Stomach (tissue), 9 donors: Measurements from ENCODE around the gene CACNA2D4. TPM values are rescaled to one million over a fixed set of nuclear protein-coding genes. Genes with fewer than 3 reads are reported as not detected.
A peak's percentile ranks its signal among the peaks of the same experiment; 100 is the strongest.

ENCODE experiments used
- DNase-seq, 2 donors: peaks; one replicate each; pipeline versions ENCODE4 v3.0.0 to v3.0.0-alpha.2; 2013 to 2019
- H3K27ac ChIP-seq, 5 donors: fragments of 200-600 bp in 4 of 5; sonication (generic) in 4 of 5; one replicate each; pipeline ENCODE4 v1.5.1; 2013 to 2019; ENCODE audit warnings: mild to moderate bottlenecking in 1 of 5, moderate library complexity in 1 of 5
- H3K27me3 ChIP-seq, 3 donors: fragments of 200-600 bp; sonication (generic); one replicate each; pipeline ENCODE4 v1.5.1; 2017 to 2019; ENCODE audit warnings: mixed run types in 1 of 3
- H3K36me3 ChIP-seq, 4 donors: fragments of 200-600 bp; sonication (generic); 1 replicate in 3 of 4; 2 replicates in 1 of 4; pipeline ENCODE4 v1.5.1; 2016 to 2019
- H3K4me1 ChIP-seq, 4 donors: fragments of 200-600 bp; sonication (generic); one replicate each; pipeline ENCODE4 v1.5.1; 2016 to 2019
- H3K4me3 ChIP-seq, 4 donors: fragments of 200-600 bp; sonication (generic) in 3 of 4; one replicate each; pipeline ENCODE4 v1.5.1; 2016 to 2019; ENCODE audit warnings: mild to moderate bottlenecking in 1 of 4
- H3K9me3 ChIP-seq, 4 donors: fragments of 200-600 bp; sonication (generic); one replicate each; pipeline ENCODE4 v1.5.1; 2016 to 2019
- EP300 ChIP-seq: sonication (generic); formaldehyde crosslinking; IDR thresholded peaks from one replicate; pipeline ENCODE4 v1.6.1; 2017; ENCODE audit warnings: antibody characterized with exemption
- POLR2A ChIP-seq, 4 donors: fragments of 450-650 bp; IDR thresholded peaks; one replicate each; pipeline ENCODE4 v1.6.1; 2016; ENCODE audit warnings: antibody characterized with exemption in 4 of 4, control low read depth in 2 of 4, mild to moderate bottlenecking in 1 of 4, moderate library complexity in 1 of 4
- POLR2AphosphoS5 ChIP-seq, 3 donors: sonication (generic); formaldehyde crosslinking; IDR thresholded peaks; one replicate each; pipeline ENCODE4 v1.6.1; 2016; ENCODE audit warnings: antibody characterized with exemption in 3 of 3
- whole genome bisulfite sequencing, 5 donors: extraction: QIAGEN DNeasy Blood & Tissue Kit in 3 of 5; methylation state at CpG; one replicate each; pipeline versions ENCODE4 v1.1.5 to v1.1.7; 2013 to 2018; 5-methylcytosine and 5-hydroxymethylcytosine counted together
- intact Hi-C: fragments of 100-400 bp; cut with DNase I; formaldehyde crosslinking; loops from one replicate; pipeline ENCODE4 v1.15.1; 2023; ENCODE audit warnings: low total_unique reads
- polyA plus RNA-seq, 3 donors: library from polyadenylated mRNA; stranded (reverse); fragments of 200-250 nt; gene quantifications; one replicate each; pipeline ENCODE4 v1.2.3, GENCODE V29; 2013
- total RNA-seq, 5 donors: library from RNA; depleted of rRNA; stranded (reverse); fragments of >200 nt; gene quantifications; one replicate each; pipeline versions ENCODE4 v1.1.0 to v1.2.3, GENCODE V29; 2014 to 2016
- TF ChIP-seq, protein P1 (sequence below), 7 experiments: fragments of 450-650 bp in 4 of 7; fragments of 200-600 bp in 3 of 7; sonication (generic) in 3 of 7; IDR thresholded peaks; one replicate each; pipeline ENCODE4 v1.5.1; 2016 to 2019; ENCODE audit warnings: antibody characterized with exemption in 7 of 7, control low read depth in 2 of 7, mild to moderate bottlenecking in 1 of 7
- donor health status: healthy with polysubstance abuse.
- donor health status: Bipolar disorder and iron deficiency.
- donor health status: healthy.

The CACNA2D4 gene
- total and polyA plus RNA-seq, 8 donors, result 0.58 to 3.5 (median 1.8) TPM; not detected in 1

DNA sequence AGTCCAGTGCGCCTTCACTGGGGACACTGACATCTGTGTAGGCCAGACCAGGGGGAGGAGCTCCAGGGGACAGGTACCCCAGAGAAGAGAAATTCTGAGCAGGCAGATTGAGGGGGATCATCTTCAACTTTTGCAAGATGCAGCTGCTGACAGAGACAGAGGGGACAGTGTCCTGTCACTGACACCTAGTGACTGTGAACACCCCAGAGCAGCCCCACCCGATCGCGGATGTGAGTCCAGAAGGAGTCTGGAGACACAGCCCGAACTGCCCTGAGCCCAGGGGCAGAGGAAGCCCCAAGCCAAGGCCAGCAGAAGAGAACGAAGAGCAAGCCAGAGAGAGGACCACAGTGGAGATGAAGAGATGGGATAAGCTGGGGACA lies 119.8 kb downstream of the CACNA2D4 start:
- Histone ChIP-seq H3K4me1 (peaks cover 16 to 31% (median 28%) of the 10 kb centered on the region in 4 donors), H3K9me3 (no peaks in the 10 kb centered on the region), H3K4me3 (no peak overlapping the region), H3K27me3 (no peaks in the 10 kb centered on the region), H3K27ac (no peak overlapping the region), H3K36me3 (no peaks in the 10 kb centered on the region)
- no peak for DNase-seq
- no peak for TF ChIP-seq POLR2AphosphoS5 (IDR thresholded peaks at IDR 0.05)
- TF ChIP-seq EP300, result no peak
- TF ChIP-seq, protein P1, sequence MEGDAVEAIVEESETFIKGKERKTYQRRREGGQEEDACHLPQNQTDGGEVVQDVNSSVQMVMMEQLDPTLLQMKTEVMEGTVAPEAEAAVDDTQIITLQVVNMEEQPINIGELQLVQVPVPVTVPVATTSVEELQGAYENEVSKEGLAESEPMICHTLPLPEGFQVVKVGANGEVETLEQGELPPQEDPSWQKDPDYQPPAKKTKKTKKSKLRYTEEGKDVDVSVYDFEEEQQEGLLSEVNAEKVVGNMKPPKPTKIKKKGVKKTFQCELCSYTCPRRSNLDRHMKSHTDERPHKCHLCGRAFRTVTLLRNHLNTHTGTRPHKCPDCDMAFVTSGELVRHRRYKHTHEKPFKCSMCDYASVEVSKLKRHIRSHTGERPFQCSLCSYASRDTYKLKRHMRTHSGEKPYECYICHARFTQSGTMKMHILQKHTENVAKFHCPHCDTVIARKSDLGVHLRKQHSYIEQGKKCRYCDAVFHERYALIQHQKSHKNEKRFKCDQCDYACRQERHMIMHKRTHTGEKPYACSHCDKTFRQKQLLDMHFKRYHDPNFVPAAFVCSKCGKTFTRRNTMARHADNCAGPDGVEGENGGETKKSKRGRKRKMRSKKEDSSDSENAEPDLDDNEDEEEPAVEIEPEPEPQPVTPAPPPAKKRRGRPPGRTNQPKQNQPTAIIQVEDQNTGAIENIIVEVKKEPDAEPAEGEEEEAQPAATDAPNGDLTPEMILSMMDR (IDR thresholded peaks at IDR 0.05), result no peak
- no peak for TF ChIP-seq POLR2A (IDR thresholded peaks at IDR 0.05)
- intact Hi-C loops, result loop anchor here (5.0 to 10.0 kb wide), 2 partner anchors 139 to 236 kb away; no protein-coding TSS in a partner anchor
- 81 to 90% (median 87%) methylated on average over 6 of the region's 6 CpGs for WGBS, 5 donors

DNA sequence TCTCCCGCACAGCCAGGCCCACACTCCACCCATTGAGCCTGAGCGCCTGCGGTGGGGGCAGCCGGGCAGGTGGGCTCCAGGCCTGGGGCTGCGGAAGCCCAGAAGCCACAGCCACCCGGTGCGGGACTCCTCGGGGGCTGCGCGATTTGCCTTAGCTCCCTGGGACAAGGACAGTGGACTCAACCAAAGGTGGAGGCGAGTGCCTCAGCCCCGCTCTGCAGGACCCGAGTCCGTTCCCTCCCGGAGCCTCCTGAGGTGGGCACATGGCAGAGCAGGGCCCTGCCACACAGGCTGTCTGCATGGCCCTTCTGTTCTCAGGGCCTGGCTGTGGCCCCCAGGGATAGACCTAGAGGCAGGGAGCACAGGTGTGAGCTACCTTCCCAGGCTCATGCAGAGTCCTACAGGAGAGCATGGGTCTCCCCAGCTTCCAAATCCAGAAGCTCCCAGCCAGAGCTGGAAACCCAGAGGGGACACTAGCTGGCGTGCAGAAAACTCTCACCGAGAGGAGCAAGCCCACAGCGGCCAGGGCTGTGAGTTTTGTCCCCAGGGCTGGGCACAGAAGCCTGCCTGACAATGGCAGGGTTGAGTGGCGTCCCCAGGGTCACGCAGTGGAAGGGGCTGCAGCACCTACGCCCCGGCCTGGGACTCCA lies 120.3 kb downstream of the CACNA2D4 start:
- peaks cover 0 to 2% (median 0%) of the 10 kb centered on the region in 4 donors for H3K36me3 ChIP-seq
- intact Hi-C loops, result loop anchor here (5.0 to 10.0 kb wide), 2 partner anchors 139 to 237 kb away; no protein-coding TSS in a partner anchor
- H3K4me1 ChIP-seq, result peaks cover 16 to 31% (median 28%) of the 10 kb centered on the region in 4 donors
- no peaks in the 10 kb centered on the region for H3K27me3 ChIP-seq
- peak in 1 of 2 donors; percentile 16 for DNase-seq
- WGBS, 5 donors, result 88 to 93% (median 90%) methylated on average over 18 to 22 of the region's 22 CpGs
- H3K9me3 ChIP-seq, result no peaks in the 10 kb centered on the region
- H3K27ac ChIP-seq, result peak overlapping the region in 3 of 5 donors; percentile 87 to 92 (median 91)
- H3K4me3 ChIP-seq, result no peak overlapping the region
- TF ChIP-seq EP300 (no peak), POLR2AphosphoS5 (IDR thresholded peaks at IDR 0.05) (no peak)

DNA sequence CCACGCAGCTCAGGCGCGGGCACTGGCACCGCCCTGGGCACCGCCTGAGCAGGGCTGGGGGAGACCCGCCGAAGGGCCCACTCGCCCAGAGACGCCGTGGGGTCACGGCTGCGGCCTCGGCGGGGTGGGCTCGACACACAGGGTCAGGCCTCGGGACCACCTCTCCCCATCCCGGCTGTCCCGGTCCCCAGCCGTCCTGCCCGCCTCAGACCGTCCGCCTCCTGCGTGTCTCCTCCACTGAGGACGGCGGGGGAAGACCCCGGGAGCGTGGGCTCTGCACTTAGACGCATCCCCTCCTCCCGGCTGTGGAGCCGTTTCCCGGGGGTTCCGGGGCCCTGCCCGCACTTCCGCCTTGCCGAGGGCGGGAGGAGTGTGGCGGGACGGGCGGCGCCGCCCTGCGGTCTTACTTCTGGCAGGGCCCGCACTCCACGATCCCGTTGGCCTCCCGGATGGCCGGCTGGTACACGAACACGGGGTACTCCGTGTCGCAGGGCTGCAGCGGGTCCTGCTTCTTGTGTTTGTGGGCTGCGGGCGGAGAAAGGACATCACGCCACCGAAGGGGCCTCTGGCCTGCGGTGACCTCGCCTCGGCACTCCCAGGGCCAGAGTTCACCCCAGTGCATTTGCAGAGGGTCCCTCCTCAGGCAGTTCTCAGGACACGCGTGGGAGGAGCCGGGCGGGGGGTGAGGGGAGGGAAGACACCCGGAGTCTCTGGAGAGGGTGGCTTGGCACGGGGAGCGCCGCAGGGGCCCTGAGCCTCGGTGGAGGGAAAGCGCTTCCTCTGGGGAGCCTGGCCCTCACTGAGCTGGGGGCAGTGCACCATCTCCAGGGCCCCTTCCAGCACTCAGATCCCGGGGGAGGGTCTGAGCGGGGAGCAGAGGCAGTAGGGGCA lies 121.2 kb downstream of the CACNA2D4 start:
- 15 to 27% (median 16%) methylated on average over 38 to 71 of the region's 71 CpGs for WGBS, 5 donors
- Histone ChIP-seq H3K9me3 (no peaks in the 10 kb centered on the region), H3K4me3 (peak overlapping the region; percentile 58 to 74 (median 66)), H3K27me3 (no peaks in the 10 kb centered on the region), H3K4me1 (peaks cover 16 to 31% (median 28%) of the 10 kb centered on the region in 4 donors), H3K27ac (peak overlapping the region; percentile 81 to 92 (median 90)), H3K36me3 (peaks cover 0 to 3% (median 0%) of the 10 kb centered on the region in 4 donors)
- TF ChIP-seq EP300 (no peak), POLR2AphosphoS5 (IDR thresholded peaks at IDR 0.05) (peak in 2 of 3 donors; percentile 70 to 85)
- peak; percentile 63 to 81 for DNase-seq
- intact Hi-C loops, result loop anchor here (5.0 to 10.0 kb wide), 2 partner anchors 140 to 238 kb away; no protein-coding TSS in a partner anchor

DNA sequence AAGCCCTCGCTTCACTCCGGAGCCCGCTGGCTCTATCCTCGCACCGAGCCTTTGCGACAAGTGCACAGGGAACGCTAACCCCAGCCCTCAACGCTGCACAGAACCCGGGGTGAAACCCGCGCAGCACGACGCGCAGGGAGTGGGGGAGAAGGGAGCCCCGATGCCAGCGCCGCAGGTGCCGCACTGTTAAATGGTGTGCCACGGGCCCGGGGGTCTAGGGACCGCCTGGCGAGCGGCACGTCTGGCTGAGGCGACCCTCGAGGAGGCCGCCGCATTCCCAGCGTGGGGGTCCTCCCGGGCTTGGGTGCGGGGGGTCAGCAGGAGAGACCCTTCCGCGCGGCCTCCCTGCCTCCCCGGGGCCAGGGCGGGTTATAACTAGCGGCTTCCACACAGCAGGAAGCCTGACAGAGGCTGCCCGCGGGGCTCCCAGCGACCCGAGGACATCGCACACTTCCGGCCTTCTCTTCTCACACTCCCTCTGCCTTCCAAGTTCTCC lies 121.9 kb downstream of the CACNA2D4 start:
- Histone ChIP-seq H3K27ac (peak overlapping the region; percentile 81 to 92 (median 90)), H3K9me3 (no peaks in the 10 kb centered on the region), H3K27me3 (no peaks in the 10 kb centered on the region), H3K4me3 (peak overlapping the region; percentile 58 to 74 (median 66)), H3K4me1 (peaks cover 16 to 33% (median 29%) of the 10 kb centered on the region in 4 donors), H3K36me3 (peaks cover 0 to 3% (median 0%) of the 10 kb centered on the region in 4 donors)
- peak; percentile 45 to 76 for DNase-seq
- 0 to 3% (median 1%) methylated on average over 16 to 43 of the region's 43 CpGs for WGBS, 5 donors
- intact Hi-C loops, result loop anchor here (5.0 to 10.0 kb wide), 2 partner anchors 141 to 238 kb away; no protein-coding TSS in a partner anchor
- TF ChIP-seq POLR2AphosphoS5 (IDR thresholded peaks at IDR 0.05) (no peak), POLR2A (IDR thresholded peaks at IDR 0.05) (no peak)
- TF ChIP-seq, protein P1 (IDR thresholded peaks at IDR 0.05), result no peak
